Measurements from ENCODE around the gene KPNA5. TPM values are rescaled to one million over a fixed set of nuclear protein-coding genes. Genes with fewer than 3 reads are reported as not detected.
"Not testable (repeated sequence)": the region's sequence is repeated elsewhere in the genome, so short reads cannot be mapped to it uniquely, and the experiment has no call there.

KPNA5 gene
- total and polyA plus RNA-seq, 3 donors from 2014 or later: 23.4 to 50.3 (median 32.8) TPM

DNA sequence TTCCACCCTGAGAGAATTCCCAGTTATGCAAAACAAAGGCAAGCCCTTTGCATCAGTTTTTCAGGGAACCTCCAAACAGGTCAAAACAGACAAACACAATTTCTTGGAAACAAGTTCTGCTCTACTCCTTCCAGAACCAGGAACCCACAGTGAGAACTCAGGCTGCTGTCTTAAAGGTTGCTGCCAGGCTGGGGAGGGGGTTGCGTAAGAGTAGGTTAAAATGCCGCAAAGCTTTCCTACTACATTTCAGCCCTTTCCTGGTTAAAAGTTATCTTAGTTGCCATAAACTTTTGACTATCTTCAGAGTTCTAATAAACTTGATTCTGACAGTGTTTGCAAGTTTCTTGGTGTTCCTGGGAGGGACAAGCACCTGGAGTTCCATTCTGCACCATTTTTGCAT lies 33.8 kb downstream of the KPNA5 start:
- intact Hi-C loops (cut with DNase I; ENCODE audit: low total_unique reads): no loop called here
- Histone ChIP-seq H3K9me3 (no peaks in the 10 kb centered on the region), H3K27ac (no peak overlapping the region), H3K4me3 (no peak overlapping the region), H3K27me3 (no peaks in the 10 kb centered on the region), H3K36me3 (ENCODE audit: low read depth, missing control alignments) (no peaks in the 10 kb centered on the region), H3K4me1 (no peaks in the 10 kb centered on the region)
- TF ChIP-seq, protein P1, sequence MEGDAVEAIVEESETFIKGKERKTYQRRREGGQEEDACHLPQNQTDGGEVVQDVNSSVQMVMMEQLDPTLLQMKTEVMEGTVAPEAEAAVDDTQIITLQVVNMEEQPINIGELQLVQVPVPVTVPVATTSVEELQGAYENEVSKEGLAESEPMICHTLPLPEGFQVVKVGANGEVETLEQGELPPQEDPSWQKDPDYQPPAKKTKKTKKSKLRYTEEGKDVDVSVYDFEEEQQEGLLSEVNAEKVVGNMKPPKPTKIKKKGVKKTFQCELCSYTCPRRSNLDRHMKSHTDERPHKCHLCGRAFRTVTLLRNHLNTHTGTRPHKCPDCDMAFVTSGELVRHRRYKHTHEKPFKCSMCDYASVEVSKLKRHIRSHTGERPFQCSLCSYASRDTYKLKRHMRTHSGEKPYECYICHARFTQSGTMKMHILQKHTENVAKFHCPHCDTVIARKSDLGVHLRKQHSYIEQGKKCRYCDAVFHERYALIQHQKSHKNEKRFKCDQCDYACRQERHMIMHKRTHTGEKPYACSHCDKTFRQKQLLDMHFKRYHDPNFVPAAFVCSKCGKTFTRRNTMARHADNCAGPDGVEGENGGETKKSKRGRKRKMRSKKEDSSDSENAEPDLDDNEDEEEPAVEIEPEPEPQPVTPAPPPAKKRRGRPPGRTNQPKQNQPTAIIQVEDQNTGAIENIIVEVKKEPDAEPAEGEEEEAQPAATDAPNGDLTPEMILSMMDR (IDR thresholded peaks at IDR 0.05): no peak
- no peak for TF ChIP-seq POLR2A (IDR thresholded peaks at IDR 0.05)
- no peak for DNase-seq
- WGBS, 2 donors: 96 to 100% methylated on average over 2 of the region's 2 CpGs

DNA sequence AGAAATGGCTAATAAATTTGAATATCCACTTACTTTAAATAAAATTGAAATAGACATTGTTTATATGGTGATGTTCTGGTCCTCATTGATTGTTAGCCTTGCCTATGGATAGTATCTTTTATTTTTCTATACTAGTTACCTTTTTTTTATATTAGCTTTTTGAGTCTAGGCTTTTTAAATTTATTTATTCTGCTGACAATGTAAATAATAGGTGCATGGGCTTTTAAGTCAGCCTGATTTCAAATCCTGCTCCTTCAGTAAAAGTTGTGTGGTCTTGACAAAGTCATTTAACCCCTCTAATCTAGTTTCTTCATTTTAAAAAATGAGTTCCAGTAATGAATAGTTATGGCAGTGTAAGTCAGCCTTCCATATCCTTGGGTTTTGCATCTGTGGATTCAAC lies 45.9 kb downstream of the KPNA5 start:
- intact Hi-C loops (cut with DNase I; ENCODE audit: low total_unique reads): no loop called here
- Histone ChIP-seq H3K27ac (no peak overlapping the region), H3K4me3 (no peak overlapping the region), H3K9me3 (no peaks in the 10 kb centered on the region), H3K27me3 (no peaks in the 10 kb centered on the region), H3K36me3 (ENCODE audit: low read depth, missing control alignments) (no peaks in the 10 kb centered on the region), H3K4me1 (no peaks in the 10 kb centered on the region)
- TF ChIP-seq POLR2A (IDR thresholded peaks at IDR 0.05): no peak
- TF ChIP-seq, protein P1 (IDR thresholded peaks at IDR 0.05): no peak
- no peak for DNase-seq

DNA sequence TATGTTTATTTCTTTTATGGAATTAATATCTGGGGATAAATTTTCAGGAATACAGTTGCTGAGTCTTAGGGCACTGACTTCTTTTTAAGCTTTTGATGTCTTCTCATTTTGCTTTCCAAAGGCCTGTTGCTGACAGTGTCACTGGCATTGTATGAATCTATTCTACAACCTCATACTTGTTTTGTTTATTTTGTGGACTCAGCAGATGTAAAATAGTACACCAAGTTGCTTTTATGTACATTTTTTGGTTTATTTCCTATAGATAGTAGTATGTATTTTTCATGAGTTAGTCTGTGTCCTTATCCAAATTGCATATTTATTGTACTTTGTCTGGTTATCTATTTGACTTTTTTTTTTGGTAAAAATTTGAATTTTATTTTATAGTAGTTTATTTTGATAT lies 49.5 kb downstream of the KPNA5 start:
- no peak for TF ChIP-seq POLR2A (IDR thresholded peaks at IDR 0.05)
- TF ChIP-seq, protein P1 (IDR thresholded peaks at IDR 0.05): no peak
- H3K4me1 ChIP-seq: no peaks in the 10 kb centered on the region
- H3K27ac ChIP-seq: no peak overlapping the region
- DNase-seq: no peak
- H3K27me3 ChIP-seq: no peaks in the 10 kb centered on the region
- H3K36me3 ChIP-seq (ENCODE audit: low read depth, missing control alignments): no peaks in the 10 kb centered on the region
- intact Hi-C loops (cut with DNase I; ENCODE audit: low total_unique reads): no loop called here
- H3K4me3 ChIP-seq: no peak overlapping the region
- no peaks in the 10 kb centered on the region for H3K9me3 ChIP-seq

DNA sequence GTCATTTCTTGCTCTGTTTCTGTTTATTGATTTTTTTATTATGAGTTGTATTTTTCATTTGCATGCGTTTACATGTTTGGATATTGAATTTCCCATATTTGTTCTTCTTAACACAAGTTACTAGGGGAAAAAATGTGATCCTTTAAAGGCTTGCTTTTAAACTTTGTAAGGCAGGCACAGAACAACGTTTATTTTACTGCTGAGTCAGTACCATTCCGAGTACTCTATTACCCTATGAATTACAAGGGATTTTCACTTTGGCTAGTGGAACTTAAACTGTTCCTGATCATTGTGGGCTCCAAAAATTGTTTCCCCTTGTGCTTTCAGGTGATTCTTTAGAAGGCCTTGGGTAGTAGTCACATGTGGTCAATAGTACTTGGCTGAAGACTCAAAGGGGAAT lies 56.0 kb downstream of the KPNA5 start:
- intact Hi-C loops (cut with DNase I; ENCODE audit: low total_unique reads): no loop called here
- no peaks in the 10 kb centered on the region for H3K36me3 ChIP-seq (ENCODE audit: low read depth, missing control alignments)
- WGBS, 2 donors: 82 to 90% methylated on average over 3 of the region's 3 CpGs
- H3K27me3 ChIP-seq: no peaks in the 10 kb centered on the region
- DNase-seq: no peak
- H3K9me3 ChIP-seq: no peaks in the 10 kb centered on the region
- H3K4me3 ChIP-seq: no peak overlapping the region
- no peaks in the 10 kb centered on the region for H3K4me1 ChIP-seq
- no peak overlapping the region for H3K27ac ChIP-seq
- TF ChIP-seq, protein P1 (IDR thresholded peaks at IDR 0.05): no peak
- TF ChIP-seq POLR2A (IDR thresholded peaks at IDR 0.05): no peak

DNA sequence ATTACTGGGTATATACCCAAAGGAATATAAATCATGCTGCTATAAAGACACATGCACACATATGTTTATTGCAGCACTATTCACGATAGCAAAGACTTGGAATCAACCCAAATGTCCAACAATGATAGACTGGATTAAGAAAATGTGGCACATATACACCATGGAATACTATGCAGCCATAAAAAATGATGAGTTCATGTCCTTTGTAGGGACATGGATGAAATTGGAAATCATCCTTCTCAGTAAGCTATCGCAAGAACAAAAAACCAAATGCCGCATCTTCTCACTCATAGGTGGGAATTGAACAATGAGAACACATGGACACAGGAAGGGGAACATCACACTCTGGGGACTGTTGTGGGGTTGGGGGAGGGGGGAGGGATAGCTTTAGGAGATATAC lies 59.5 kb downstream of the KPNA5 start:
- H3K9me3 ChIP-seq; H3K4me3 ChIP-seq; H3K4me1 ChIP-seq; H3K27ac ChIP-seq; H3K27me3 ChIP-seq; H3K36me3 ChIP-seq (ENCODE audit: low read depth, missing control alignments); intact Hi-C loops (cut with DNase I; ENCODE audit: low total_unique reads); DNase-seq: not testable (repeated sequence)
- 93 to 96% methylated on average over 3 of the region's 3 CpGs for WGBS, 2 donors

All from testis (tissue), 3 donors.